ENCODE results near the gene GPR173.
A peak's percentile ranks its signal among the peaks of the same experiment; 100 is the strongest.

GPR173 gene

DNA sequence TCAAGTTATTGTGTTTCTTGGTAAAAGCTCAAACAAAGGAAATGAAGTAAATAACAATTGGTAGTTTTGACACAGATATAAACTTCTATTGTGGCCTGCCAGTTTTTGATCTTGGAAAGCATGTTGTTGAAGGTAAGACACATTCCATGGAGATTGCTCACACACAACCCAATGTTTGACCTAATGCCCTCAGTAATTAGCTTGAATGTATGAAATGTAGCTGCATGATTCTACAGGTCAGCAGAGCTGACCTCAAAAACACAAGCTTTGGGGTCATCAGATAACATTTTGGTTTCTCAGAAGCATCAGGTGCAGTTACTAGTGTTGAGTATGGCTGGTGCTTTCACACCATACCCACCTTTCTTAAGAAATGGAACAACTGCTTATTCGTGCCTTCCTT is 16.5 kb downstream of the GPR173 start:
- DNase-seq (ENCODE audit: low read depth in 2 of 2, low spot score in 1 of 2): no peak

DNA sequence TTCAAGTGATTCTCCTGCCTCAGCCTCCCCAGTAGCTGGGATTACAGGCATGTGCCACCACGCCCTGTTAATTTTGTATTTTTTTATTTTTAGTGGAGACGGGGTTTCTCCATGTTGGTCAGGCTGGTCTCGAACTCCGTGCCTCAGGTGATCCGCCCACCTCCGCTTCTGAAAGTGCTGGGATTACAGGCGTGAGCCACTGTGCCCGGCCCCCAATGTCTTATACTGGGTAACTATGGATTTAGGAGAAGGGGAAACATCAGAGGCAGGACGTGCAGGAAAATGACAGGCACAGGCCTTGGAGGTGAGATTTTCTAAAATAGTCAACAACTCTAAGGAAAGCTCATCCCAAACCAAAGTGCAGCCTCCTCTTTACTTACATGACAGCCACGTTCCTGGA is 22.5 kb downstream of the GPR173 start:
- DNase-seq (ENCODE audit: low read depth in 2 of 2, low spot score in 1 of 2): no peak

DNA sequence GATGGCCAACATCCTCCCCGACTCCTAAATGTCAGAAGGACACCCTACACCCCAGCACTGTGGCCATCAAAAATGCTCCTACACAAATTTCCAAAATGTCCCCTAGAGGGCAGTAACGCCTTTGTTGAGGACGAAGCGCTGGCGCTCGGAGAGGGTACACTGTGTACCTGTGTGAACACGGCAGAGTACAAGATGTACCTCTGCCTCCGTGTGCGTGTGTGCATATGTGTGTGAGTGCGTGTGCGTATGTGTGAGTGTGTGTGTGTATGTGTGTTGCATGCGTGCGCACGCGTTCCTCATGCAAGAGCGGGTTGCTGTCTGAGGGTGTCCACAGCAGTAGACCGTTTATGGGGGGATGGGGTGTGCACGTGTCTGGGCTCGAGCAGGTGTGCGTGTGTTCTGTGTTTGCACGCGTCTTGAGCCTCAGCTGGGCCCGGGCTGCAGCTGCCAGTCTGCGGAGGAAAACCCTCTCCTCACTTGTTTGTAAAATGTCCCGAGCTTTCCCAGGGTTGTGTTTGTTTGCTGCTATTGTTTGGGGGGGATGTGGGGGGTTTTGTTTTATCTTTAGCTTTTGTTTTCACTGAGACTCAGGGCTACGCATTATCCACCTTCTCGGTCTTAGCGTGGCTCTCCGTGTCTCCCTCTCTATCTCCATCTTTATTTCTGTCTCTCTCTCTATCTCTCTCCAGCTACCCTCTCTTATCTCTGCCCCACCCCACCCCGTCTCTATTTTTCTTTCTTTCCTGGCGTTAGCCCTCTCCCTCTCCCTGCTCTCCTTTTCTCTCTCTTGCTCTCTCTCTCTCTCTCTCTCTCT is 23.2 kb downstream of the GPR173 start:
- peak in 1 of 2 donors; percentile 39 for DNase-seq (ENCODE audit: low read depth in 2 of 2, low spot score in 1 of 2)

DNA sequence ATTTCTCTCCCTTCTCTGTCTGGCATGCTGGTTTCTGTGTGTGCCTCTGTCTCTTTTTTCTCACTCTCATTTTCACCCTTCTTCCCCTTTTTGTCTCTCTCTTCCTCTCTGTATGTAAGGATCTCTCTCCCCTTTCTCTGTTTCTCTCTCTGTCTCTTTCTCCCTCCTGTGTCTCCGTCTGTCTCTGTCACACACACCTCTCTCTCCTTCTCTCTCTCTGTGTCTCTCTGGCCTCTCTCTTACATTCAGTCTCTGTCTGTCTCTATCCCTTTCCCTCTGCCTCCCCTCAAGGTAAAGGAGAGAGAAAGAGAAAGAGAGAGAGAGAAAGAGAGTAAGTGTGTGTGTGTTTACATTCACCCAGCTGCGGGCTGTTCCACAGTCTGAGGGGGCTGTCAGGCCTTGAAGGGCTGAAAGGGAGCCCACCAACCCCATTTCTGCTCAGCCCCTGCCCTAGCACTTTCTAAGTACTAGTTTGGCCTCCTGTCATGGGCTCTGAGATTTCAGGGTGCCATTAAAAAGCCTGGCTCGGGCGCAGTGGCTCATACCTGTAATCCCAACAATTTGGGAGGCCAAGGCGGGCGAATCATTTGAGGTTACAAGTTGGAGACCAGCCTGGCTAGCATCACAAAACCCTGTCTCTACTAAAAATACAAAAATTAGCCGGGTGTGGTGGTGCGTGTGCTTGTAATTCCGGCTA is 24.0 kb downstream of the GPR173 start:
- no peak for DNase-seq (ENCODE audit: low read depth in 2 of 2, low spot score in 1 of 2)

DNA sequence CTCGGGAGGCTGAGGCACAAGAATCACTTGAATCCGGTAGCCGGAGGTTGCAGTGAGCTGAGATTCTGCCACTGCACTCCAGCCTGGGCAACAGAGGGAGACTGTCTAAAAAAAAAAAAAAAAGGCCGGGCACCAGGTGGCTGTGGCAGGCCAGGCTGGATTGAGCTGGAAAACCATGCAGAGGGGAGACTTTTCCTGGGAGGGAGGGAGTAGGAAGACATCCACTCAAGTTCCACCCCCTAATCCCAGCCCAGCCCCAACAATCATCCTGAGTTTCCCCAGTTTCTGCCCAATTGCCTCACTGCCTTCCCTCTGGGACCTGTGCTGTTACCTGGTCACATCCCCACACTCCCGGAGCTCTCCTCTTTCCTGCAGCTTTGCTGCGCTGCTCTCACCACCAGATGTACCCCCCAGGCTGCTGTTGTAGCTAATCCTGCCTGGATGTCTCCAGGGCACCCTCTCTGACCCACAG is 24.6 kb downstream of the GPR173 start:
- no peak for DNase-seq (ENCODE audit: low read depth in 2 of 2, low spot score in 1 of 2)

DNA sequence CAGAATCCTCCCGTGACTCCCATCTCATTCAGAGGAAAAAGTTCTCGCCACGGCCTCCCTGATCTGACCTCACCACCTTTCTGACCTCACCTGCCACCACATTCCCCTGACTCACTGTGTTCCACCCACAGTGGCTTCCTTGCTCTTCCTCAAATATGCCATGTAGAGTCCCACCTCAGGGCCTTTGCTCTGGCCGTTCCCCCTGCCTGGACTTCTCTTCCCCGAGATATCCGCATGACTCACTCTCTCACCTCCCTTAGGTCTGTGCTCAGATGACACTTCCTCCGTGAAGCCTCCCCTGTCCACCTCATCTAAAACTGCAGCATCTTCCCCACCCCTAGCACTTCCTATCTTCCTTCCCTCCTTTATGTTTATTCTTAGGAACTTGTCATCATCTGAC is 26.4 kb downstream of the GPR173 start:
- no peak for DNase-seq (ENCODE audit: low read depth in 2 of 2, low spot score in 1 of 2)

DNA sequence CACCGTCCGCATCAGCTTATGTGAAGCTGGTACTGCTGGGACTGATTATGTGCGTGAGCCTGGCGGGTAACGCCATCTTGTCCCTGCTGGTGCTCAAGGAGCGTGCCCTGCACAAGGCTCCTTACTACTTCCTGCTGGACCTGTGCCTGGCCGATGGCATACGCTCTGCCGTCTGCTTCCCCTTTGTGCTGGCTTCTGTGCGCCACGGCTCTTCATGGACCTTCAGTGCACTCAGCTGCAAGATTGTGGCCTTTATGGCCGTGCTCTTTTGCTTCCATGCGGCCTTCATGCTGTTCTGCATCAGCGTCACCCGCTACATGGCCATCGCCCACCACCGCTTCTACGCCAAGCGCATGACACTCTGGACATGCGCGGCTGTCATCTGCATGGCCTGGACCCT is 28.1 kb downstream of the GPR173 start:
- DNase-seq (ENCODE audit: low read depth in 2 of 2, low spot score in 1 of 2): no peak

DNA sequence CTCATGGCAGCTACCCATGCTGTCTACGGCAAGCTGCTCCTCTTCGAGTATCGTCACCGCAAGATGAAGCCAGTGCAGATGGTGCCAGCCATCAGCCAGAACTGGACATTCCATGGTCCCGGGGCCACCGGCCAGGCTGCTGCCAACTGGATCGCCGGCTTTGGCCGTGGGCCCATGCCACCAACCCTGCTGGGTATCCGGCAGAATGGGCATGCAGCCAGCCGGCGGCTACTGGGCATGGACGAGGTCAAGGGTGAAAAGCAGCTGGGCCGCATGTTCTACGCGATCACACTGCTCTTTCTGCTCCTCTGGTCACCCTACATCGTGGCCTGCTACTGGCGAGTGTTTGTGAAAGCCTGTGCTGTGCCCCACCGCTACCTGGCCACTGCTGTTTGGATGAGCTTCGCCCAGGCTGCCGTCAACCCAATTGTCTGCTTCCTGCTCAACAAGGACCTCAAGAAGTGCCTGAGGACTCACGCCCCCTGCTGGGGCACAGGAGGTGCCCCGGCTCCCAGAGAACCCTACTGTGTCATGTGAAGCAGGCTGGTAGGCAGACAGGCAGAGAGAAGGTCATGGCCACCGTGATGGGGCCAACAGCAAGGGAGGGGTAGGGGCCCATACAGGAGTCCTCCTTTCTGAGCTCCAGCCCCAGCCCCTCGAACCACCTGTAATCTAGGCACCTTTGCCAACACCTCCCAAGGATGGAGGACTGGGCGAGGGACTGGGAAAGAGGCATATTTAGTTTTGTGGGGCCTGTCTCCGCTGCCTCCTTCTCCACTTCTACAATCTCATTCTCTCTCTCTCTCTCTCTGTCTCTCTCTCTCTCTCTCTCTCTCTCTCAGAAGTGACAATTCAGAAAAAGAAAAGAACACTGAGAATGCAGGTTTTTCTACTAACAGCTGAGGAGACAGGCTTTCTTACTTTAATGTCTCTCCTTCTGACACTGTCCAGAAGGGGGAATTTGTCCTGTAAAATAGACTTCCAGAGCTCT is 28.9 kb downstream of the GPR173 start:
- DNase-seq (ENCODE audit: low read depth in 2 of 2, low spot score in 1 of 2): no peak

DNA sequence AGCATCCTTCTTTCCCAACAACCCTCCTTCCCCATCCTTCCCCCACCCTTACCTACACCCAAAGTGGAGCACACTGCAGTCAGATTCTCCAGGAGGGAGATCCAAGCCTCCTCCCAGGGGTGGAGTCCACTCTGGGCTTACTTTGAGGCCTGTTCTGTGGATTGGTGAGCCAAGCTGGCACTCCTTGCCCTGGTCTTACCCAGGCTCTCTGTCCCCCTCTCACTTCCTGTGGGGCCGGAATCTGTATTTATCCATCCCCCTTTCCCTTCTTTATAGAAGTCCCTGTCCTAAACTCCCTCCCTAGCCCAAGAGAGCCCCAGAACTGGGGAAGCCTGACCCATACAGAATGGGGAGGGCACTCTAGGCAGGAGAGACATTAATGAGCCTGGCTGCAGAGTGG is 30.4 kb downstream of the GPR173 start:
- DNase-seq (ENCODE audit: low read depth in 2 of 2, low spot score in 1 of 2): no peak

DNA sequence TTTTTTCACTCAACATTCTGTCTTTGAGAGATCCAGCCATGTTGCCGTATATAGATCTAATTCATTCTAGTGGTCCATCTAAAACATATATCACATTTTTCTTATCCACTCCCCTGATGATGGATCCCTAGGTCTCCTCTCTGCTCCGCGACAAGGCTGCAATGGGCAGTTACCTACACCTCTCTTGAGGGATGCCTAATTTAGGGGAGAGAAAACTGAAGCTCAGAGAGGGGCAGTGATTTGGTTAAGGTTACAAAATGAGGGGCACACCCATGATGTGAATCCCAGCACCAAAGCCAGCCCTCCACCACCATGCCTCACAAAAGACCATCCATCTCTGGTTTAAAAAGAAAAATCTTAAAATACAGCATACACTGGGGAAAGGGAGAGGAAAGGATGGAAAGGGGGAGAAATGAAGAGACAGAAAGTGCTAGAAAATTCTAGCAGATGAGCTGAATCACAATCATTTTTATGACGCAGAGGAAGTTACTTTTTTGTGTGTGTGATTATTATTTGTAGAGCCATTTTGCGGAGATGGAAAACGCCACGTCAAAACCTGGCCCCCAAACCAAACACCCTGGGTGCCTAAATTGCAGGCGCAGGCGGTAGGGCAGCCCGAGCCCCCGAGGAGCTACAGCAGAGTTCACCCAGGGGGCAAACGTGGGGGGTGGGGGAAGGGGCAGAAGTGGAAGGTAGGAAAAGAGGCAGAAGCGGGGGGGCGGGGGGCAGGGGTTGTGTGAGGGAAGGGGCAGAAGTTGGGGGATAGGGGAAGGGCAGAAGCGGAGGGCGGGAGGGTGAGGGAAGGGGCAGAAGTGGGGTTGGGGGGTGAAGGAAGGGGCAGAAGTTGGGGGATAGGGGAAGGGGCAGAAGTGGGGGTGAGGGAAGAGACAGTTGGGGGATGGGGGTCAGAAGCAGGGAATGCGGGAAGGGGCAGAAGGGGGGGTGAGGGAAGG is 32.3 kb downstream of the GPR173 start:
- no peak for DNase-seq (ENCODE audit: low read depth in 2 of 2, low spot score in 1 of 2)

DNA sequence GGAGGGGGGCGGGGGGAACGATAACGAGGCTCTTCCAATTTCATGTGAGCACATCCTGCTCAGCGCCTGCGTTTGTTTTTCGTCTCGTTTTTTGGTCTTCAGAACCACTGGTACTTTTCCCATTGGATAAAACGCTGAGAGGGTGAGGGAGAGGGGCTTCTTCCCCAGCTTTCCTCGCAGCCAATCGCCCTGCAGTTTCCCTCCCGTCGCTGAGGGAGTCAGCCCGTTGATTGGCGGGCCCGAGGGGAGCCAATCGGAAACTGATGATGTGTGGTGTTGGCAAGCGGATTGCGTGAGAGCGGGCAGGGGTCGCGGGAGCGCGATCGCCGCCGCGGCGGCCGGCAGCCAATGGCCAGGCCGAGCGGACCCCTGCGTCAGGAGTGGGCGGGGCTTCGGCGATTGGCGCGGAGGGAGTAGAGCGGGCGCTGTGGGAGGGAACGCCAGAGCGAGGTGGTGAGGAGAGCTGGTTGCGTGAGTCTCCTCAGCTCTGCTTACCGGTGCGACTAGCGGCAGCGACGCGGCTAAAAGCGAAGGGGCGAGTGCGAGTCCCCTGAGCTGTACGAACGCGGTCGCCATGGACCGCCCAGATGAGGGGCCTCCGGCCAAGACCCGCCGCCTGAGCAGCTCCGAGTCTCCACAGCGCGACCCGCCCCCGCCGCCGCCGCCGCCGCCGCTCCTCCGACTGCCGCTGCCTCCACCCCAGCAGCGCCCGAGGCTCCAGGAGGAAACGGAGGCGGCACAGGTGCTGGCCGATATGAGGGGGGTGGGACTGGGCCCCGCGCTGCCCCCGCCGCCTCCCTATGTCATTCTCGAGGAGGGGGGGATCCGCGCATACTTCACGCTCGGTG is 33.6 kb downstream of the GPR173 start, which contains the start of gene TSPYL2:
Gene TSPYL2, plus strand, starts transcription at position 443 of the 848 bp plus-strand sequence. Its CDS starts 132 bp downstream, at position 575.
- DNase-seq (ENCODE audit: low read depth in 2 of 2, low spot score in 1 of 2): peak; percentile 71 to 87

DNA sequence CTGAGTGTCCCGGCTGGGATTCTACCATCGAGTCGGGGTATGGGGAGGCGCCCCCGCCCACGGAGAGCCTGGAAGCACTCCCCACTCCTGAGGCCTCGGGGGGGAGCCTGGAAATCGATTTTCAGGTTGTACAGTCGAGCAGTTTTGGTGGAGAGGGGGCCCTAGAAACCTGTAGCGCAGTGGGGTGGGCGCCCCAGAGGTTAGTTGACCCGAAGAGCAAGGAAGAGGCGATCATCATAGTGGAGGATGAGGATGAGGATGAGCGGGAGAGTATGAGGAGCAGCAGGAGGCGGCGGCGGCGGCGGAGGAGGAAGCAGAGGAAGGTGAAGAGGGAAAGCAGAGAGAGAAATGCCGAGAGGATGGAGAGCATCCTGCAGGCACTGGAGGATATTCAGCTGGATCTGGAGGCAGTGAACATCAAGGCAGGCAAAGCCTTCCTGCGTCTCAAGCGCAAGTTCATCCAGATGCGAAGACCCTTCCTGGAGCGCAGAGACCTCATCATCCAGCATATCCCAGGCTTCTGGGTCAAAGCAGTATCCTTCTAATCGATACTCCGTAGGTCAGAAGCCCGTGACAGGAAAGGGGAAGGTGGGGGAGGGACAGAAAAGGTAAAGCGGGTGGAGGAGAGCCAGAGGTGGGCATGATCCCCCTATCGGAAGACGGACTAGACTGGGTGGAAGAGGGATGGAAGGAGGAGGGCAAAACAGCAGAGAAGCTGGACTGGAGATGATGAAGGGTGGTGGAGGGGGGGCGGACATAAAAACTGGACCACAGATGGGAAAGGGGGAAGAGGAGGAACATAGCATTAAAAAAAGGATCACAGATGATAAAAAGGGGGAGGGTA is 34.4 kb downstream of the GPR173 start:
- DNase-seq (ENCODE audit: low read depth in 2 of 2, low spot score in 1 of 2): no peak

DNA sequence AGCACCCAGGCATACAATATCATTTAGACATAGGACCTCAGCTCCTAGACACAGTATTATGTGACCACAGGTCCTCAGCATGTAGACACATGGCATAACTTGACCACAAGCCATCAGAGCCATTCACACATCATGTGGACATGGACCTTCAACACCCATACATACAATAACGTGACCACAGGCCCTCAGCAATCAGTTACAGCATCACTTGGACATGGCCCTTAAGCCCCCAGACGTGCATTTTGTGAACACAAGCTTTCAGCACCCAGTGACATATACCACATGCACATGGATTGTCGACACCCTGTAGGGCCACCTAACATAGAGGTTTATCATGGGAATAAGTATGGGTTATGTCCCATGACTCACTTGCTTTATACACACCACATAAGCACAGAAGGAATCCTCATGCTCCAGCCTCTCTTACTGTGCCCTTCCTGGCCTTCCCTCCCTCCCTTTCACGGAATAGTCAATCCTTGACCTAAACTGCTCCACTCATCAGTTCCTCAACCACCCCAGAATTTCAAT is 35.5 kb downstream of the GPR173 start:
- no peak for DNase-seq (ENCODE audit: low read depth in 2 of 2, low spot score in 1 of 2)

DNA sequence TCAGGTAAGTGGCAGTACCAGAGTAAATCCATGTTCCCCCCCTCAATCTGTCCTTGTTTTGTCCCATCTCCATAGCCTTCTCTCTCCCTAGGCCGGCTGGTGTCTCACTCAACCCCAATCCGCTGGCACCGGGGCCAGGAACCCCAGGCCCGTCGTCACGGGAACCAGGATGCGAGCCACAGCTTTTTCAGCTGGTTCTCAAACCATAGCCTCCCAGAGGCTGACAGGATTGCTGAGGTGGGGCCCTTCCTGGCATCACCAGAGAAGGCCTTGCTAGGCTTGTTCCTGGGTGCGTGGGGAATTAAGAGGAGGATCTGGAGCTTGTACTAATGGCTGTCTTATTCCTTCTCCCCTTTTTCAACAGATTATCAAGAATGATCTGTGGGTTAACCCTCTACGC is 36.3 kb downstream of the GPR173 start:
- no peak for DNase-seq (ENCODE audit: low read depth in 2 of 2, low spot score in 1 of 2)

DNA sequence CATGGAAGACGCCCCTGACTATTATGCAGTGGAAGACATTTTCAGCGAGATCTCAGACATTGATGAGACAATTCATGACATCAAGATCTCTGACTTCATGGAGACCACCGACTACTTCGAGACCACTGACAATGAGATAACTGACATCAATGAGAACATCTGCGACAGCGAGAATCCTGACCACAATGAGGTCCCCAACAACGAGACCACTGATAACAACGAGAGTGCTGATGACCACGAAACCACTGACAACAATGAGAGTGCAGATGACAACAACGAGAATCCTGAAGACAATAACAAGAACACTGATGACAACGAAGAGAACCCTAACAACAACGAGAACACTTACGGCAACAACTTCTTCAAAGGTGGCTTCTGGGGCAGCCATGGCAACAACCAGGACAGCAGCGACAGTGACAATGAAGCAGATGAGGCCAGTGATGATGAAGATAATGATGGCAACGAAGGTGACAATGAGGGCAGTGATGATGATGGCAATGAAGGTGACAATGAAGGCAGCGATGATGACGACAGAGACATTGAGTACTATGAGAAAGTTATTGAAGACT is 37.2 kb downstream of the GPR173 start:
- DNase-seq (ENCODE audit: low read depth in 2 of 2, low spot score in 1 of 2): no peak

DNA sequence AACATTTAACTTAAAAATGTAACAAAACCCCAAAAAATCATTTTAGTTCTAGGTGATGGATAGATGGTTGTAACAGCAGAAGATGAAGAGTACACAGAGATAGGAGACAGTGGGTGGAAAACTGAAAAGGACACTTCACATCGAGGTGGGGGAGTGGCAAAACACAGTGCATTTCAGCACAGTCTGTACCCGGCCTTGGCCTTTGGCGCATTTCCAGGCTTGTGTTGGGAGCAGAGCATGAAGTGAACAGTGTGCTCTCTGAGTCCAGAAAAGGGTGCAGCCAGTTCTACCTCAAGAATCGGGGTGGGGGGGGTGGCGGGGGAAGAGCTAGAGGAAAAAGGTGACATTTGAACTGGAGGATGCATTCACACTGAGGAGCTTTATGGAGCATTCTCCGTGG is 37.9 kb downstream of the GPR173 start:
- no peak for DNase-seq (ENCODE audit: low read depth in 2 of 2, low spot score in 1 of 2)

DNA sequence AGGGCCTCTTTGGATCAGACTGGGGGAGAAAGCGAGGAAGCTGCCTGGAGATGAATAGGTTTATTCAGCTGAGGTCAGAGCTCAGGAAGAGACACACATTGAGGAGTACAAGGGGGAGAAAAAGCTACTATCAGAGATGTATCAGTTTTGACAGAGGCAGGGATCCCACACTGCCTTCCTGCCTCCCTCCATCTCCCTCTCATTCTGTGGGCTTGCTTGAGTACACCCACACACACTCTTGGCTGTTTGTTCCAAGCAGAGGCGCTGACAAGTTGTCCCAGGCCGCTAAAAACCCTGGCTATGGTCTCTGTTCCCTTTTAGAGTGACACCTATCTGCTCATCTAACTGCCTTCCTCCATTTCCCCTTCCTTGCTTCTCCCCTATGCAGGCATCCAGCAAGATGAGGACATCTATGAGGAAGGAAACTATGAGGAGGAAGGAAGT is 38.8 kb downstream of the GPR173 start:
- DNase-seq (ENCODE audit: low read depth in 2 of 2, low spot score in 1 of 2): no peak
